NCI-H128 (cell line): ENCODE data around the gene NOTCH1.
"Not testable (repeated sequence)": the region's sequence is repeated elsewhere in the genome, so short reads cannot be mapped to it uniquely, and the experiment has no call there.

Experiments used
- DNase-seq: peaks from one replicate; lab custom pipeline; 2025; ENCODE audit not compliant: unreplicated experiment; lab: John Stamatoyannopoulos, UW

Gene NOTCH1

GRCh38 chr9:136578915-136579649 lies 33.2 kb upstream of the NOTCH1 start:
- DNase-seq: no peak

- DNase-seq: no peak
Observed at GRCh38 chr9:136578626-136578914, 32.7 kb upstream of the NOTCH1 start.

- no peak for DNase-seq
Observed at GRCh38 chr9:136577941-136578625, 32.2 kb upstream of the NOTCH1 start.

- no peak for DNase-seq
Observed at GRCh38 chr9:136576269-136576626, 30.4 kb upstream of the NOTCH1 start.

GRCh38 chr9:136575626-136576268 lies 29.9 kb upstream of the NOTCH1 start:
- DNase-seq: no peak

GRCh38 chr9:136574606-136575005 lies 28.8 kb upstream of the NOTCH1 start:
- not testable (repeated sequence) for DNase-seq

- DNase-seq: no peak
Observed at GRCh38 chr9:136572828-136573625, 27.2 kb upstream of the NOTCH1 start.

- DNase-seq: no peak
Observed at GRCh38 chr9:136572003-136572827, 26.4 kb upstream of the NOTCH1 start.

GRCh38 chr9:136571531-136571930 lies 25.7 kb upstream of the NOTCH1 start:
- no peak for DNase-seq

GRCh38 chr9:136570916-136571315 lies 25.1 kb upstream of the NOTCH1 start:
- no peak for DNase-seq

GRCh38 chr9:136570191-136570845 lies 24.5 kb upstream of the NOTCH1 start:
- DNase-seq: no peak

GRCh38 chr9:136569526-136570148 lies 23.8 kb upstream of the NOTCH1 start:
- DNase-seq: no peak

GRCh38 chr9:136568288-136569081 lies 22.6 kb upstream of the NOTCH1 start:
- DNase-seq: no peak

GRCh38 chr9:136567651-136568287 lies 21.9 kb upstream of the NOTCH1 start:
- no peak for DNase-seq

- DNase-seq: no peak
Observed at GRCh38 chr9:136566901-136567300, 21.1 kb upstream of the NOTCH1 start.

GRCh38 chr9:136566553-136566895 lies 20.7 kb upstream of the NOTCH1 start:
- DNase-seq: no peak

GRCh38 chr9:136565715-136566552 lies 20.1 kb upstream of the NOTCH1 start:
- no peak for DNase-seq
